Thymus (tissue), 11 donors: Measurements from ENCODE around the gene HBA1. TPM values are rescaled to one million over a fixed set of nuclear protein-coding genes. Genes with fewer than 3 reads are reported as not detected.
A peak's percentile ranks its signal among the peaks of the same experiment; 100 is the strongest.

Source experiments
- DNase-seq, 9 donors: peaks; one replicate each; pipeline ENCODE4 v3.0.0-alpha.2; 2013; ENCODE audit warnings: low spot score in 9 of 9, low read depth in 6 of 9, missing footprints in 1 of 9
- H3K27ac ChIP-seq, 2 donors: one replicate each; pipeline ENCODE4 v1.5.1; 2013; ENCODE audit warnings: control low read depth in 1 of 2, low read depth in 1 of 2, low read length in 1 of 2, mild to moderate bottlenecking in 1 of 2, moderate library complexity in 1 of 2
- H3K27me3 ChIP-seq, 2 donors: one replicate each; pipeline ENCODE4 v1.5.1; 2013; ENCODE audit warnings: low read length in 1 of 2; ENCODE audit not compliant: control insufficient read depth in 2 of 2, insufficient read depth in 1 of 2
- H3K36me3 ChIP-seq, 2 donors: one replicate each; pipeline ENCODE4 v1.5.1; 2013; ENCODE audit warnings: low read length in 1 of 2, mild to moderate bottlenecking in 1 of 2, moderate library complexity in 1 of 2; ENCODE audit not compliant: control insufficient read depth in 2 of 2, insufficient read depth in 2 of 2
- H3K4me1 ChIP-seq, 2 donors: one replicate each; pipeline ENCODE4 v1.5.1; 2013; ENCODE audit warnings: low read length in 2 of 2; ENCODE audit not compliant: control insufficient read depth in 2 of 2, insufficient read depth in 2 of 2
- H3K4me3 ChIP-seq, 2 donors: one replicate each; pipeline ENCODE4 v1.5.1; 2013; ENCODE audit warnings: low read length in 2 of 2, control low read depth in 1 of 2, mild to moderate bottlenecking in 1 of 2
- H3K9me3 ChIP-seq, 2 donors: one replicate each; pipeline ENCODE4 v1.5.1; 2013; ENCODE audit warnings: low read length in 1 of 2, mild to moderate bottlenecking in 1 of 2; ENCODE audit not compliant: control insufficient read depth in 2 of 2, insufficient read depth in 1 of 2
- WGBS: extraction: QIAGEN DNeasy Blood & Tissue Kit; methylation state at CpG from one replicate; pipeline ENCODE4 v1.1.7; 2013; 5-methylcytosine and 5-hydroxymethylcytosine counted together
- polyA plus RNA-seq: library from polyadenylated mRNA; stranded (reverse); fragments of 200-250 nt; gene quantifications from one replicate; pipeline ENCODE4 v1.2.3, GENCODE V29; 2013
- total RNA-seq: library from RNA; stranded (reverse); fragments of 120-200 nt; gene quantifications from one replicate; pipeline ENCODE4 v1.2.4, GENCODE V29; 2013
- donor health status: healthy.

Gene HBA1
- total and polyA plus RNA-seq, 2 donors = 9.9 to 222 TPM

- H3K4me1 ChIP-seq = peaks cover 11 to 13% of the 10 kb centered on the region in 2 donors
- H3K27me3 ChIP-seq = peaks cover 50 to 72% of the 10 kb centered on the region in 2 donors
- 19% methylated on average over 13 of the region's 13 CpGs for WGBS
These were observed 928 bp downstream of the HBA1 start for GRCh38 chr16:177394-177822.

GRCh38 chr16:177981-178667 is 1.6 kb downstream of the HBA1 start:
- DNase-seq = no peak
- H3K36me3 ChIP-seq = no peaks in the 10 kb centered on the region
- 78% methylated on average over 11 of the region's 11 CpGs for WGBS
- H3K9me3 ChIP-seq = peaks cover 0 to 7% of the 10 kb centered on the region in 2 donors
- peaks cover 11 to 13% of the 10 kb centered on the region in 2 donors for H3K4me1 ChIP-seq
- no peak overlapping the region for H3K4me3 ChIP-seq
- no peak overlapping the region for H3K27ac ChIP-seq
- peaks cover 50 to 72% of the 10 kb centered on the region in 2 donors for H3K27me3 ChIP-seq

More at GRCh38 chr16:177394-177822, 928 bp downstream of the HBA1 start:
- Histone ChIP-seq H3K27ac (no peak overlapping the region), H3K36me3 (no peaks in the 10 kb centered on the region), H3K9me3 (peaks cover 0 to 7% of the 10 kb centered on the region in 2 donors), H3K4me3 (no peak overlapping the region)
- no peak for DNase-seq

GRCh38 chr16:178668-179015 is 2.2 kb downstream of the HBA1 start:
- H3K4me3 ChIP-seq = no peak overlapping the region
- H3K36me3 ChIP-seq = no peaks in the 10 kb centered on the region
- 88% methylated on average over 11 of the region's 11 CpGs for WGBS
- DNase-seq = no peak
- H3K4me1 ChIP-seq = peaks cover 11 to 13% of the 10 kb centered on the region in 2 donors
- H3K27ac ChIP-seq = no peak overlapping the region
- H3K27me3 ChIP-seq = peaks cover 50 to 68% of the 10 kb centered on the region in 2 donors
- H3K9me3 ChIP-seq = peaks cover 0 to 7% of the 10 kb centered on the region in 2 donors

GRCh38 chr16:179211-180092 is 3.0 kb downstream of the HBA1 start:
- H3K27ac ChIP-seq = no peak overlapping the region
- H3K4me3 ChIP-seq = no peak overlapping the region
- WGBS = 81% methylated on average over 17 of the region's 17 CpGs
- peaks cover 49 to 64% of the 10 kb centered on the region in 2 donors for H3K27me3 ChIP-seq
- DNase-seq = no peak
- peaks cover 0 to 7% of the 10 kb centered on the region in 2 donors for H3K9me3 ChIP-seq
- H3K4me1 ChIP-seq = peaks cover 11 to 13% of the 10 kb centered on the region in 2 donors
- H3K36me3 ChIP-seq = peaks cover 3 to 4% of the 10 kb centered on the region in 2 donors

GRCh38 chr16:180101-180675 is 3.7 kb downstream of the HBA1 start, which contains the start of gene HBQ1:
Gene HBQ1, plus strand, starts transcription at chr16:180459. Its CDS starts 28 bp downstream, at chr16:180487.
- H3K9me3 ChIP-seq = peaks cover 0 to 7% of the 10 kb centered on the region in 2 donors
- H3K27ac ChIP-seq = no peak within 1 kb of the TSS
- peaks cover 9 to 10% of the 10 kb centered on the region in 2 donors for H3K36me3 ChIP-seq
- peak in 2 of 9 donors; percentile 35 to 38 for DNase-seq
- WGBS = 10% methylated on average over 59 of the region's 59 CpGs
- H3K4me3 ChIP-seq = peak within 1 kb of the TSS in 1 of 2 donors; percentile 34
- H3K4me1 ChIP-seq = peaks cover 11 to 13% of the 10 kb centered on the region in 2 donors
- peaks cover 42 to 57% of the 10 kb centered on the region in 2 donors for H3K27me3 ChIP-seq

GRCh38 chr16:180681-181564 is 4.4 kb downstream of the HBA1 start:
- Histone ChIP-seq H3K4me1 (peaks cover 11 to 13% of the 10 kb centered on the region in 2 donors), H3K27me3 (peaks cover 38 to 51% of the 10 kb centered on the region in 2 donors), H3K36me3 (peaks cover 13% of the 10 kb centered on the region in 2 donors), H3K4me3 (peak overlapping the region in 1 of 2 donors; percentile 34), H3K27ac (no peak overlapping the region), H3K9me3 (peaks cover 0 to 7% of the 10 kb centered on the region in 2 donors)
- DNase-seq = peak; percentile 29 to 84 (median 59)
- WGBS = 3% methylated on average over 89 of the region's 89 CpGs

- 14% methylated on average over 22 of the region's 22 CpGs for WGBS
- DNase-seq = peak in 1 of 9 donors; percentile 19
- H3K4me1 ChIP-seq = peaks cover 11 to 13% of the 10 kb centered on the region in 2 donors
- H3K4me3 ChIP-seq = no peak overlapping the region
- H3K9me3 ChIP-seq = peaks cover 0 to 7% of the 10 kb centered on the region in 2 donors
- peaks cover 38 to 48% of the 10 kb centered on the region in 2 donors for H3K27me3 ChIP-seq
- peaks cover 13% of the 10 kb centered on the region in 2 donors for H3K36me3 ChIP-seq
- H3K27ac ChIP-seq = no peak overlapping the region
These were observed 5.1 kb downstream of the HBA1 start for GRCh38 chr16:181565-182021.

- Histone ChIP-seq H3K27me3 (peaks cover 30 to 36% of the 10 kb centered on the region in 2 donors), H3K4me3 (no peak overlapping the region), H3K9me3 (peaks cover 0 to 7% of the 10 kb centered on the region in 2 donors), H3K27ac (no peak overlapping the region), H3K4me1 (peaks cover 11 to 13% of the 10 kb centered on the region in 2 donors), H3K36me3 (peaks cover 22 to 23% of the 10 kb centered on the region in 2 donors)
- 94% methylated on average over 7 of the region's 7 CpGs for WGBS
- no peak for DNase-seq
These were observed 6.5 kb downstream of the HBA1 start for GRCh38 chr16:183005-183404.
